ENCODE results near the gene RFXAP.
"Not testable (repeated sequence)": the region's sequence is repeated elsewhere in the genome, so short reads cannot be mapped to it uniquely, and the experiment has no call there.

Gene RFXAP, protein sequence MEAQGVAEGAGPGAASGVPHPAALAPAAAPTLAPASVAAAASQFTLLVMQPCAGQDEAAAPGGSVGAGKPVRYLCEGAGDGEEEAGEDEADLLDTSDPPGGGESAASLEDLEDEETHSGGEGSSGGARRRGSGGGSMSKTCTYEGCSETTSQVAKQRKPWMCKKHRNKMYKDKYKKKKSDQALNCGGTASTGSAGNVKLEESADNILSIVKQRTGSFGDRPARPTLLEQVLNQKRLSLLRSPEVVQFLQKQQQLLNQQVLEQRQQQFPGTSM

GRCh38 chr13:36818804-36819738, at the start of gene RFXAP:
TSS of gene RFXAP (plus strand) at chr13:36819222. CDS start at chr13:36819358, 136 bp downstream.
- peak; percentile 96 for DNase-seq

GRCh38 chr13:36769545-36769944, 49.5 kb upstream of the RFXAP start:
- no peak for DNase-seq

- no peak for DNase-seq
These were observed 48.3 kb upstream of the RFXAP start for GRCh38 chr13:36770741-36771140.

DNA sequence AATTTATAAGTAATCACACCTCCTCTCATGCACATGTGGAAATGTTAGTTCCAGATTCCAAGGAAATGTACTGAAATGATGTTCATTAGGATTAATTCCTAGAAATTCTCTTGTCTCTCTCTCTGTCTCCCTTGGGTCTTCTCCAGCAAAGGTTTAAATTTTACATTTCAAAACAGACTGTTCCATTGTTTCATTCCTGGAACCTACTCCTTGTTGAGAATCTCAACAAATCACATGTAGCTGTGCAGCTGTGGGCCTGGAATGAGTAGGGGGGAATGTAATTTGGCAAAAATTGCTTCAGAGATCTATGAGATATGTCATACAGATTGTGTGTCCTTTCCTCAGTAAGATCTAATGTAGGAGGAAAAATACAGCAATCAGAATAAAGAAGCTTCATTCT, 46.2 kb upstream of the RFXAP start:
- no peak for DNase-seq

DNA sequence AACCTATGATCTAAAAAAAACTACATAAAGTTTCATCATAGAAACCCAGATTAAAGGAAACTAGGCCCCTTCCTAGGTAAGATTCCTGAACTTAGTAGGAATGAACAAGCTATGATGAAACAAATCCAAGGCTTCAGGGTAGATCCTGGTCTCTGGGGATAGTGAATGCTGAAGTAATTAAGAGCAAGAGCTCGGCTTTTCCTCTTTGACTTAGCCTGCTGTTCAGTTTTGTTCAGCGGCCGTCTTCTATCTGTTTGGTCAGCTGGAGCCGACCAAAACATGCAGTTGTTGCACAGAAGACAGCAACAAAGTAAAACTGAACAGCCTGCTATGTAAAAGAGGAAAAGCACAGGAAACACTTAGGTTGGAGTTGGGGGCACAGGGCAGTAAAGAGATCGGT, 44.1 kb upstream of the RFXAP start:
- DNase-seq, result no peak

DNA sequence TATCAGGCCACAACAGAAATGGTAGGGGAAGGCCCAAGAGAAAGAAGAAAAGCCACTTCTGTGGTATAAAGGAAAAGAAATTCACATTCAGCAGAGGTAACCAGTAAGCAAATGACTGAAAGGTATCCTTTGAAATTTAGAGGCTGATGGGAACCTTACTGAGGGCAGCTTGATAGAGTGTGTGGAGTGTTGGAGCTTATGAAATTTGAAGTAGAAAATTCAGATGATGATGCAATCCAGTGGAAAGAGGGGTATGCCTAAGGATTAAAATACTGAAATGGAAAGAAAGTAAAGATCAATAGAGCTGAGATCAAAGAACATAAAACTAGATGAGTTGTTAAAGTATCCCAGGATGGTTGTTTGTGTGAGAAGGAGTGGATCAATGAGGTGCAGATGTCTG, 42.8 kb upstream of the RFXAP start:
- DNase-seq, result no peak

DNA sequence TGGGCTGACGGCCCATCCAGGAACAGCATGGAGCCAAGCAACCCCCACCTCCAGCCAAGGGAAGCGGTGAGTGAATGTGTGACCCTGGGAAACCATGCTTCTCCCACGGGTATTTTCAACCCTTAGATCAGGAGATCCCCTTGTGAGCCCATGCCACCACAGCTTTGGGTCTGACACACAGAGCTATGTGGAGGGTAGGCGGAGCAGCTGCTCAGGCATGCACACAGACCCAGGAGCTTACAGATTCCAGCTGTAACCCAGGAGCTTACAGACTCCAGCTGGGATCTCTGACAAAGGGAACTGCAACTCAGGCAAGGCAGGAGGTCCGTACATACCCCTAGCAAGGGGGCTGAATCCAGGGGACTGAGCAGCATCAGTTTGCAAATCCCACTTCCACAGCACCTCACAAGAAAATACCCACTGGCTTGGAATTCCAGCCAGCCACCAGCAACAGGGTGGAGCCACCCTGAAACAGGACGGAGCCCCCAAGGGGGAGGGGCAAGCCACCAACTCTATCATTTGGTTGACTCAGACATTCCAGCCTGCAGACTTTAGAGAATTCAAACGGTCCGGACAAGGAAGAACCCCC, 40.8 kb upstream of the RFXAP start:
- no peak for DNase-seq

GRCh38 chr13:36783890-36784289, 35.1 kb upstream of the RFXAP start:
- DNase-seq, result no peak

- not testable (repeated sequence) for DNase-seq
These were observed 32.8 kb upstream of the RFXAP start for GRCh38 chr13:36786175-36786574.

DNA sequence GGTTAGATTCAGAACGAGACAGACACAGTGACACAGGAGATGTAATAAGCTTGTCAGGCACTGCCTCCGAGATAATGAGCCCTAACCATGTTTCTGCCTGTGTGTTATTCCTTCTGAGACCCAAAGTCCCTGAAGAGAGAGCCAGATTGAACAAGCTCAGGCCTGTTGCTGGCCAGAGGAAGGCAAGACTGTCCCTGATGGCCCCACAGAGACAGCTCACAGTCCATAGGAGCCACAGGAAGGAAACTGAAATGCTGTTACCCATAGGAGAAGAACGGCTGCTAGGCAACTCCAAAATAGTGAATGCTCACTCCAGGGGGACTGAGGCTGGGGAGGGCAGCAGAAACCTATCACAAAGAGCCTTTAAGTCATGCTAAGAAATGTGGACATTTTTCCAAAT, 31.8 kb upstream of the RFXAP start:
- DNase-seq, result no peak

GRCh38 chr13:36788276-36788675, 30.7 kb upstream of the RFXAP start:
- DNase-seq, result no peak

GRCh38 chr13:36789061-36789460, 30.0 kb upstream of the RFXAP start:
- no peak for DNase-seq

DNA sequence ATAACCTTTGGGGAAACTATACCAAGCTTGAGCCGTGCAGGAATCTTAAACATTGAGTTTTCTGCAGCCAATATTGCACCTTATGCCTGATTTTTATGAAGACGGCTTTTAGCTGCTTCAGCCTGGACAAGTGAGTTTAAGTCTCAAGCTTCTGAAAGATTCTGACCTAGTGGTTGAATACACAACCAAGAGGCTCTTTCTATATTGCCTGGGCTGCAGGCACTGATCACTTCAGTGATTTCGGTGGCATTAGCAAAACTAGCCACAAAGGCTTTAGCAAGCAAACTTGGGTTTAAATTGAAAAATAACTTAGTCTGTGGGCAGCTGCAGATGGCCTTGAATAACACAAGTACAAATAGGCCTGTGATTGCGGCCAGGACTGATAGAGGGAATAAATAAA, 29.3 kb upstream of the RFXAP start:
- no peak for DNase-seq

GRCh38 chr13:36794706-36795105, 24.3 kb upstream of the RFXAP start:
- DNase-seq, result no peak

- DNase-seq, result no peak
These were observed 23.6 kb upstream of the RFXAP start for GRCh38 chr13:36795463-36795862.

DNA sequence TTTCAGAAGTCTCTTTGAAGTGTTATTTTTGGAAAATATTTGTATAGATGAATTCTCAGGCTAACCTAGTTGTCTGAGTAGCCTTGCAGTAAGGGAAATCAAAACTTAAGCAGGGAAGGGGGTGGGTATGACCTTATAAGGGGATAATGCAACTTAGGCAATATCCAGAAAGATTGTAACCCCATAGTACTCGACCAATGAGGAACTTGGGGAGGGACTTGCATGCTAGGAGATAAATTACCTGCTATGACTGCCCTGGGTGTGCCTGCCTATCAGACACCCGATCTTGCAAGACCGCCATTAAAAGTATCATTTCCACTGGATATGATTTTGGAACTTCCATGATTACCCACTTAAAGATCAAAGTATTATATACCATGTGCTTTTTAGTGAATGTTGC, 23.0 kb upstream of the RFXAP start:
- no peak for DNase-seq

DNA sequence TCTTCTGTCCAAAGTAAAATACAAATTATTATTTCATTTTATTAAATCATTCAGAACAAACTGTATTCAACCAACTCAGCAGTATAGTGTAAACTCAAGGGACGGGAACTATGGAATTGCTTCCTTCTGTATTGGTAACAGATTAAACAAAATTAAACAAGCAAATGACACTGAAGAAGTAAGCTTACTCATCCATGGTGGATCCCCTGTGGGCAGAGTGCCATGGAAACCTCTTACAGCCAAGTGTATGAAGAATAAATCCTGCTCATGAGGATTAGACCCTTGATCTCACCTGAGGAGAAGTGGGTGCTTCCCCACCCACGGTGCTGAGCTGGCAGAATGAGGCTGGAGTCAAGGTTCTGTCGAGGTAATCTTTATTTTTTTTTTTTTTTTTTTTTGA, 18.0 kb upstream of the RFXAP start:
- DNase-seq, result no peak

GRCh38 chr13:36804588-36804987, 14.4 kb upstream of the RFXAP start:
- no peak for DNase-seq

DNA sequence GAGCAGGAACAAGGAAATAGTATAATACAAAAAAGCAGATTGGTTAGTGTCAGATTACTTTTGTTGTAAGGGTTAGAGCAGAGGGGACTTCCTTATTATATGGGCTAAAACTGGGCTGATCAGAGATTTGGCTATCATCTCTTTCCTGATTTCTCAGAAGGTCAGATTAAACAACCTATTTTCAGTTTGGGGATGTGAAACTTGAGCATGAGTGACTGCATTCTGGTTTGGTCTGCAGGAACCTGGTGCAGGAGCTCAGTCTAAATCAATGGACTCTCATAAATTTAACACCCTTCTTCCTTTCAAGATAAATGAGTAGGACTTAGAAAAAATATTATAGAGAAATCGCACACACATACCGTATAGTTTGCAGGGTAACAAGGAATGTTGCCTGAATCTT, 12.9 kb upstream of the RFXAP start:
- DNase-seq, result no peak

- DNase-seq, result no peak
These were observed 11.4 kb upstream of the RFXAP start for GRCh38 chr13:36807616-36808015.

DNA sequence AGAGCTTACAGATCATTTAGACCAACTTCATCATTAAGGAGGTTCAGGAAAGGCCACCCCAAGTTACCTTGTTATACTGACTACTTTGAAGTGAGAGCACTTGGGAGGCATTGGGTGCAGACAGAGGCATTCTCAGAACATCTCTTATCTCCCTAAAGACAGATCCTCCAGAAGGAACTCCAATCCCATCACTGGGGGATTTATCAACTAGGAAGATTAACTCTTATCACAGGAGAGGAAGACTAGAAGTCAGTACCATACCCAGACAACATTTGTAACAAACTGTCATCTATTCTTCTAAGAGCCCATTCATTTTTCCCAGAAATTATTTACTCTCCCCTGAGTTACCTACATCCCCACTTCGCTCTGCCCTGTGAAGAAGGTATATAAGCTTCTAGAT, 5.8 kb upstream of the RFXAP start:
- no peak for DNase-seq

GRCh38 chr13:36814465-36814864, 4.6 kb upstream of the RFXAP start:
- no peak for DNase-seq

- DNase-seq, result peak; percentile 11
These were observed 4.0 kb upstream of the RFXAP start for GRCh38 chr13:36815062-36815461.
